SK-N-SH treated with all-trans-retinoic acid at 6 μM for 48 hours (cell line): ENCODE data around the gene TLL1.

Experiments used
- BACH2 ChIP-seq: fragments of 250-450 bp; sonication (Bioruptor Pico); IDR thresholded peaks from 2 replicates; pipeline ENCODE4 v1.9.0; 2021; ENCODE audit warnings: mild to moderate bottlenecking, borderline replicate concordance
- CREB5 ChIP-seq: fragments of 250-450 bp; sonication (Bioruptor Pico); IDR thresholded peaks from 2 replicates; pipeline ENCODE4 v1.5.1; 2020; ENCODE audit warnings: low read depth, mild to moderate bottlenecking, moderate library complexity
- CSRNP3 ChIP-seq: fragments of 250-450 bp; sonication (Bioruptor Pico); IDR thresholded peaks from 2 replicates; pipeline ENCODE4 v1.5.1; 2021; ENCODE audit warnings: mild to moderate bottlenecking, moderate library complexity
- GLIS3 ChIP-seq: fragments of 250-450 bp; sonication (Bioruptor Pico); IDR thresholded peaks from 2 replicates; pipeline ENCODE4 v1.5.0; 2020; ENCODE audit warnings: mild to moderate bottlenecking, moderate library complexity
- ISL1 ChIP-seq: fragments of 250-450 bp; sonication (Bioruptor Pico); IDR thresholded peaks from 2 replicates; pipeline ENCODE4 v2.1.2; 2022; ENCODE audit warnings: mild to moderate bottlenecking, moderate library complexity
- OSR1 ChIP-seq: fragments of 250-450 bp; sonication (Bioruptor Pico); IDR thresholded peaks from 2 replicates; pipeline ENCODE4 v1.8.0; 2022; ENCODE audit warnings: moderate library complexity, mild to moderate bottlenecking, inconsistent platforms
- PATZ1 ChIP-seq: fragments of 250-450 bp; sonication (Bioruptor Pico); IDR thresholded peaks from 2 replicates; pipeline ENCODE4 v1.8.0; 2020; ENCODE audit warnings: mild to moderate bottlenecking, moderate library complexity, borderline replicate concordance
- POU6F1 ChIP-seq: fragments of 250-450 bp; sonication (Bioruptor Pico); IDR thresholded peaks from 2 replicates; pipeline ENCODE4 v1.8.0; 2021; ENCODE audit warnings: low read depth, mild to moderate bottlenecking, moderate library complexity, borderline replicate concordance
- RARB ChIP-seq: fragments of 250-450 bp; sonication (Bioruptor Pico); IDR thresholded peaks from 2 replicates; pipeline ENCODE4 v1.8.0; 2021; ENCODE audit warnings: mild to moderate bottlenecking, moderate library complexity
- SNAI2 ChIP-seq: fragments of 250-450 bp; sonication (Bioruptor Pico); IDR thresholded peaks from 2 replicates; pipeline ENCODE4 v1.5.0; 2020; ENCODE audit warnings: mild to moderate bottlenecking, moderate library complexity
- TSHZ2 ChIP-seq: fragments of 250-450 bp; sonication (Bioruptor Pico); IDR thresholded peaks from 2 replicates; pipeline ENCODE4 v1.5.0; 2020; ENCODE audit warnings: mild to moderate bottlenecking, moderate library complexity
- ZFP3 ChIP-seq: fragments of 250-450 bp; sonication (Bioruptor Pico); IDR thresholded peaks from 2 replicates; pipeline ENCODE4 v1.5.0; 2020; ENCODE audit warnings: mild to moderate bottlenecking, moderate library complexity
- ZNF70 ChIP-seq: fragments of 450-650 bp; formaldehyde crosslinking; IDR thresholded peaks from 2 replicates; pipeline ENCODE4 v1.5.0; 2020; ENCODE audit warnings: mild to moderate bottlenecking, moderate library complexity
- ZNF8 ChIP-seq: fragments of 450-650 bp; formaldehyde crosslinking; IDR thresholded peaks from 2 replicates; pipeline ENCODE4 v1.5.0; 2020; ENCODE audit warnings: mild to moderate bottlenecking, moderate library complexity

GRCh38 chr4:165994701-165995100 lies 121.7 kb downstream of the TLL1 start:
- no peak for TF ChIP-seq CREB5 (CRISPR knock-in tag)
- TF ChIP-seq RARB (CRISPR knock-in tag): no peak
- TF ChIP-seq SNAI2 (CRISPR knock-in tag): no peak
- TF ChIP-seq TSHZ2 (CRISPR knock-in tag): no peak
- TF ChIP-seq ZNF70 (CRISPR knock-in tag): no peak
- no peak for TF ChIP-seq GLIS3 (CRISPR knock-in tag)
- no peak for TF ChIP-seq ZNF8 (CRISPR knock-in tag)
- no peak; the same call in 1 of the 2 replicates for TF ChIP-seq POU6F1
- TF ChIP-seq CSRNP3 (CRISPR knock-in tag): no peak
- TF ChIP-seq ZFP3 (CRISPR knock-in tag): no peak
- TF ChIP-seq ISL1: no peak
- TF ChIP-seq PATZ1 (CRISPR knock-in tag): no peak
- TF ChIP-seq BACH2 (CRISPR knock-in tag): no peak
- TF ChIP-seq OSR1 (CRISPR knock-in tag): no peak
